Liver (tissue), 9 donors: ENCODE results near the gene LCE3C. TPM values are rescaled to one million over a fixed set of nuclear protein-coding genes. Genes with fewer than 3 reads are reported as not detected.

ENCODE experiments used
- DNase-seq: peaks from one replicate; pipeline ENCODE4 v3.0.0-alpha.2; 2017; ENCODE audit warnings: low spot score
- H3K27ac ChIP-seq, 2 donors: one replicate each; pipeline ENCODE4 v1.7.0; 2013; ENCODE audit warnings: inconsistent platforms in 2 of 2, low read length in 2 of 2, control low read depth in 1 of 2, low read depth in 1 of 2, mild to moderate bottlenecking in 1 of 2
- H3K27me3 ChIP-seq, 4 donors: one replicate each; pipeline versions ENCODE4 v1.6.1 to v1.7.0; 2013; ENCODE audit warnings: low read length in 3 of 4, inconsistent platforms in 1 of 4, mild to moderate bottlenecking in 1 of 4, moderate library complexity in 1 of 4; ENCODE audit not compliant: control insufficient read depth in 4 of 4, insufficient read depth in 4 of 4
- H3K36me3 ChIP-seq, 4 donors: one replicate each; pipeline versions ENCODE4 v1.6.1 to v1.7.0; 2013; ENCODE audit warnings: low read length in 3 of 4, mild to moderate bottlenecking in 3 of 4, low read depth in 1 of 4, moderate library complexity in 1 of 4; ENCODE audit not compliant: control insufficient read depth in 4 of 4, insufficient read depth in 3 of 4
- H3K4me1 ChIP-seq, 4 donors: one replicate each; pipeline versions ENCODE4 v1.6.1 to v1.7.0; 2013; ENCODE audit warnings: low read length in 3 of 4, mild to moderate bottlenecking in 3 of 4, moderate library complexity in 1 of 4; ENCODE audit not compliant: control insufficient read depth in 4 of 4, insufficient read depth in 4 of 4
- H3K4me3 ChIP-seq, 3 donors: one replicate each; pipeline versions ENCODE4 v1.6.1 to v1.7.0; 2013; ENCODE audit warnings: low read length in 3 of 3, control low read depth in 1 of 3, low read depth in 1 of 3, mild to moderate bottlenecking in 1 of 3
- H3K9ac ChIP-seq, 2 donors: one replicate each; pipeline ENCODE4 v1.7.0; 2013; ENCODE audit warnings: low read length in 2 of 2, mild to moderate bottlenecking in 2 of 2, moderate library complexity in 2 of 2, control low read depth in 1 of 2, low read depth in 1 of 2
- H3K9me3 ChIP-seq, 4 donors: one replicate each; pipeline versions ENCODE4 v1.6.1 to v1.7.0; 2013; ENCODE audit warnings: low read length in 3 of 4; ENCODE audit not compliant: control insufficient read depth in 4 of 4
- ATF3 ChIP-seq: IDR thresholded peaks from 2 replicates; pipeline ENCODE4 v1.6.1; 2016; ENCODE audit warnings: antibody characterized with exemption
- CTCF ChIP-seq: fragments of 150-350 bp; IDR thresholded peaks from 2 replicates; pipeline ENCODE4 v1.5.1; 2017; ENCODE audit warnings: improper control_type of control experiment, low read depth, low read length; ENCODE audit not compliant: missing input control
- EGR1 ChIP-seq, 2 donors: IDR thresholded peaks; 2 replicates each; pipeline ENCODE4 v1.6.1; 2016 to 2018; ENCODE audit warnings: antibody characterized with exemption in 2 of 2, low read depth in 2 of 2
- FOXA1 ChIP-seq: IDR thresholded peaks from 2 replicates; pipeline ENCODE4 v1.6.1; 2016; ENCODE audit warnings: antibody characterized with exemption
- FOXA2 ChIP-seq: IDR thresholded peaks from 2 replicates; pipeline ENCODE4 v1.6.1; 2016; ENCODE audit warnings: antibody characterized with exemption
- GABPA ChIP-seq, 2 donors: IDR thresholded peaks in 1 of 2; conservative IDR thresholded peaks in 1 of 2; 2 replicates each; pipeline ENCODE4 v1.6.1; 2016; ENCODE audit warnings: antibody characterized with exemption in 2 of 2, mild to moderate bottlenecking in 1 of 2, moderate library complexity in 1 of 2
- HNF4A ChIP-seq, 2 donors: conservative IDR thresholded peaks; 2 replicates each; pipeline ENCODE4 v1.6.1; 2016; ENCODE audit warnings: antibody characterized with exemption in 2 of 2, mild to moderate bottlenecking in 2 of 2
- HNF4G ChIP-seq: IDR thresholded peaks from 2 replicates; pipeline ENCODE4 v1.6.1; 2016; ENCODE audit warnings: antibody characterized with exemption
- JUND ChIP-seq, 2 donors: IDR thresholded peaks; 2 replicates each; pipeline ENCODE4 v1.6.1; 2016; ENCODE audit warnings: antibody characterized with exemption in 2 of 2
- MAX ChIP-seq: IDR thresholded peaks from 2 replicates; pipeline ENCODE4 v1.6.1; 2016; ENCODE audit warnings: antibody characterized with exemption
- NR2F2 ChIP-seq: IDR thresholded peaks from 2 replicates; pipeline ENCODE4 v1.6.1; 2016; ENCODE audit warnings: antibody characterized with exemption
- RAD21 ChIP-seq, 2 donors: IDR thresholded peaks; 2 replicates each; pipeline ENCODE4 v1.6.1; 2016; ENCODE audit warnings: antibody characterized with exemption in 2 of 2, mild to moderate bottlenecking in 2 of 2
- REST ChIP-seq: IDR thresholded peaks from 2 replicates; pipeline ENCODE4 v1.6.1; 2016; ENCODE audit warnings: antibody characterized with exemption, mild to moderate bottlenecking
- RXRA ChIP-seq, 2 donors: IDR thresholded peaks; 2 replicates each; pipeline ENCODE4 v1.6.1; 2017 to 2018; ENCODE audit warnings: antibody characterized with exemption in 2 of 2, mild to moderate bottlenecking in 1 of 2
- SP1 ChIP-seq: IDR thresholded peaks from 2 replicates; pipeline ENCODE4 v1.6.1; 2018; ENCODE audit warnings: antibody characterized with exemption, mild to moderate bottlenecking
- TAF1 ChIP-seq: conservative IDR thresholded peaks from 2 replicates; pipeline ENCODE4 v1.6.1; 2016; ENCODE audit warnings: antibody characterized with exemption, mild to moderate bottlenecking
- YY1 ChIP-seq: IDR thresholded peaks from 2 replicates; pipeline ENCODE4 v1.6.1; 2016; ENCODE audit warnings: antibody characterized with exemption, mild to moderate bottlenecking
- ZBTB33 ChIP-seq: IDR thresholded peaks from 2 replicates; pipeline ENCODE4 v1.6.1; 2016; ENCODE audit warnings: antibody characterized with exemption
- WGBS: extraction: QIAGEN DNeasy Blood & Tissue Kit; methylation state at CpG from one replicate; pipeline ENCODE4 v1.1.7; 2013; 5-methylcytosine and 5-hydroxymethylcytosine counted together
- polyA plus RNA-seq, 2 donors: library from polyadenylated mRNA; stranded (reverse) in 1 of 2; unstranded in 1 of 2; fragments of 200-250 nt in 1 of 2; fragments of >200 nt in 1 of 2; fragmentation: Nextera tagmentation in 1 of 2; extraction: Ambion mirVana in 1 of 2; gene quantifications; one replicate each; pipeline versions ENCODE4 v1.2.1 to v1.2.3, GENCODE V29; 2013 to 2015
- total RNA-seq, 2 donors: library from RNA; depleted of rRNA; stranded (reverse); fragments of >200 nt; gene quantifications; one replicate each; pipeline ENCODE4 v1.2.3, GENCODE V29; 2014
- donor health status: healthy.
- donor health status: healthy.
- donor health status: healthy.
- donor health status: healthy.
- donor health status: healthy.

The LCE3C gene
- total and polyA plus RNA-seq, 4 donors: not detected

- H3K27ac ChIP-seq: no peak within 1 kb of the TSS
- H3K4me1 ChIP-seq: no peaks in the 10 kb centered on the region
- TF ChIP-seq ATF3: no peak
- no peak for TF ChIP-seq CTCF
- TF ChIP-seq TAF1: no peak
- no peak for TF ChIP-seq JUND (IDR thresholded peaks at IDR 0.05)
- no peak for TF ChIP-seq YY1
- TF ChIP-seq HNF4G: no peak
- no peak for TF ChIP-seq FOXA2
- TF ChIP-seq GABPA (IDR thresholded peaks at IDR 0.05 in 1 of 2, conservative IDR thresholded peaks at IDR 0.05 in 1 of 2): no peak
- no peak for TF ChIP-seq SP1
- H3K36me3 ChIP-seq: no peaks in the 10 kb centered on the region
- no peak within 1 kb of the TSS for H3K4me3 ChIP-seq
- DNase-seq: no peak
- H3K9me3 ChIP-seq: peaks cover 0 to 4% (median 0%) of the 10 kb centered on the region in 4 donors
- H3K27me3 ChIP-seq: no peaks in the 10 kb centered on the region
- H3K9ac ChIP-seq: no peak within 1 kb of the TSS
- 89% methylated on average over 1 of the region's 1 CpG for WGBS
These were observed 13.5 kb downstream of the LCE3C start, which contains the start of gene LCE3B for GRCh38 chr1:152613511-152613910. LCE3B (plus strand) TSS chr1:152613811; CDS start chr1:152613811, 0 bp downstream.

- no peak overlapping the region for H3K27ac ChIP-seq
- no peaks in the 10 kb centered on the region for H3K27me3 ChIP-seq
- TF ChIP-seq YY1: no peak
- TF ChIP-seq HNF4G: no peak
- TF ChIP-seq EGR1 (IDR thresholded peaks at IDR 0.05; ENCODE audit: low read depth in 2 of 2): no peak
- no peak for TF ChIP-seq ZBTB33
- TF ChIP-seq HNF4A (conservative IDR thresholded peaks at IDR 0.05): no peak
- TF ChIP-seq GABPA (IDR thresholded peaks at IDR 0.05 in 1 of 2, conservative IDR thresholded peaks at IDR 0.05 in 1 of 2): no peak
- no peak for TF ChIP-seq NR2F2
- no peak for TF ChIP-seq RAD21 (IDR thresholded peaks at IDR 0.05)
- no peak for TF ChIP-seq REST
- TF ChIP-seq JUND (IDR thresholded peaks at IDR 0.05): no peak
- no peak for TF ChIP-seq SP1
- no peak for TF ChIP-seq ATF3
- no peak for TF ChIP-seq FOXA1
- no peak for TF ChIP-seq TAF1
- TF ChIP-seq FOXA2: no peak
- TF ChIP-seq RXRA (IDR thresholded peaks at IDR 0.05): no peak
- no peak for TF ChIP-seq MAX
- no peak for TF ChIP-seq CTCF
- no peak overlapping the region for H3K4me3 ChIP-seq
- 71% methylated on average over 3 of the region's 3 CpGs for WGBS
- peaks cover 0 to 15% (median 7%) of the 10 kb centered on the region in 4 donors for H3K4me1 ChIP-seq
- no peaks in the 10 kb centered on the region for H3K36me3 ChIP-seq
- H3K9ac ChIP-seq: no peak overlapping the region
- DNase-seq: no peak
- H3K9me3 ChIP-seq: peaks cover 1 to 6% (median 4%) of the 10 kb centered on the region in 4 donors
These were observed 22.0 kb downstream of the LCE3C start for GRCh38 chr1:152621993-152622392.
